DMS114 treated with DMSO at 0.1 percent for 48 hours (cell line): ENCODE data around the gene TMTC1.

Experiments
- DNase-seq: peaks from one replicate; lab custom pipeline; 2025; ENCODE audit not compliant: unreplicated experiment; lab: John Stamatoyannopoulos, UW

TMTC1 gene

DNA sequence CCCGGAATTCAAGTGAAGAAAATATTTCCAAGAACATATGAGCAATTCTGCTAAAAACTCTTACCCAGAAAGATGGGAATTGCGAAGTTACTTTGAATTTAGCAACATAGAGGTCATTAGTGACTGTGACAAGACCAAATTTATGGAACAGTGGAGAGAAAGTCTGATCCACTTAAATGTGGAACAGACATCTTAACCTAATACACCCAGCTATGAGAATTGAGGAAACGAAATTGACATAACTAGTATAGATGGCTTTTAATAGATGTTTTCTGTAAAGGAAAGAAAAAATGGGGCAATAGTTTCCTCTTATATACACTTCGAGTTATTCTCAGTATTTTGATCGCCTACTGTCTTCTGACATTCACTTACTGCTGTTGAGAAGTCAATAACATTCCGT lies 290.9 kb downstream of the TMTC1 start:
- DNase-seq = no peak

DNA sequence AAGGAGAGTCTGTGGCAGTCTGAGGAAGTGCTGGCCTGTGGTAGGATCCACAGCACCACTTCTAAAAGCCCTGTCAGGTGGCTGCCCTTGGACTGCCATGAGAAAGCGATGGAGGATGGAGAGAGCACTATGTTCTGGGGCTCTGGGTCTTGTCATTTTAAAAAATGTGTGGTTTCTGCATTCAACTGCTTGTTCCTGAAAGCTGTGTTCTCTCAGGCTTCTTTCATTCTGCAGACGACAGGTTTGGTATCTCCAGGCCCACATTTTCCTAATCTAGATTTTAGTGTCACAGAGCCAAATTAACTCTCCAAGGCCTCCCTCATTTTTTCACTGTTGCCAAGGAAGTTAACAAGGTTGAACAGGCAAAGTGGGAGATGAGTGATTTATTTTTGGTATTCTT lies 296.8 kb downstream of the TMTC1 start:
- DNase-seq = no peak

DNA sequence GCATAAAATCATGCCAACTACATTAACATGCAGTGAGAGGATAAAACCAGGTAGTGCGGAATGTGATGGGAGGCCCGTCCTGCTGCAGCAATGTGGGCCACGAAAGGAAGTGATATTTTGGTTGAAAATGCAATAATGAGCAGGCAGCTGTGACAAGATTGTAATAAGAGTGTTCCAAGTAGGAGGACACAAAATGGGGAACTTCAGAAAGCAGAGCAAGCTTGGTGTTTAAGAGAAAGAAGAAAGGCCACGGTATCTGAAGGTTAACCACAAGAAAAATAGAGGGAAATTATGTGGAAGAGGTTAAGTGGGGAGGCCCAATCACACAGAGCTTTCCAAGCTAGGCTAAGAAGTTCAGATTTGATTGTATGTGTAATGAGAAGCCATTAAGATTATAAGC lies 320.5 kb downstream of the TMTC1 start:
- DNase-seq = no peak

DNA sequence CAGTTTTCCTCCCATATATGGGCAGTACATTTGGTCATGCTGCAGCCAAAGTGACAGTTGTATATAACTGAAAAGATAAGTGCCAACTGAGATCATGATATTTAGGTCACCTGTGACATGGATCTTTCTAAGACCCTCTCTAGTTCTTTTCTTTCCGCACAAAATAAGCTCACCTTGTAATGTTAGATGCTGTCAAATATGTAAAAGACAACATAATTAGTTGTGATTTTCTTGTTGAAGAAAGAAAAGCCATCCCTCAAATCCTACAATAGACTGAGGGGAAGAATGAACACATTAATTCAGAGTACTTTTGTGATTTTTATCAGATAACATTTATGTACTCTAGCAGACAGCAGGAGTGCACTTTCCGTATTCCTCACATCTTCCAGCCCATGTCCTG lies 323.7 kb downstream of the TMTC1 start:
- DNase-seq = no peak

DNA sequence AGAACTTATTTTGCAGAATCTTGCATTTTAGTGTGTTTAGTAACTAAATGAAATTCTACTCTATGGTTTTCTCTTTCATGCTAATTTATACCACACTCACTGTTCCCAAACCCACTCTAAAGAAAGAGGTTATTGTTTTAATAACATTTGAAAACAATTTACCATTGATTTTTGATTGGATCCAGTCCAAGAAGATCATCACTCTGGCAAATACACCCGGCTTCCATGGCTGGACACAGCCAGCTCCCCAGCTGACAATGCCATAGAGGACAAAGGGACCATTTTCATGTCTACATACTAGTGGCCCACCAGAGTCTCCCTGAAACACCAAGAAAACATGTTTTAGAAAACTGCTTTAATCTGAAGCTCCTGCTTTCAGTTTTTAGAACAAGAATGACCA lies 328.7 kb downstream of the TMTC1 start:
- no peak for DNase-seq

DNA sequence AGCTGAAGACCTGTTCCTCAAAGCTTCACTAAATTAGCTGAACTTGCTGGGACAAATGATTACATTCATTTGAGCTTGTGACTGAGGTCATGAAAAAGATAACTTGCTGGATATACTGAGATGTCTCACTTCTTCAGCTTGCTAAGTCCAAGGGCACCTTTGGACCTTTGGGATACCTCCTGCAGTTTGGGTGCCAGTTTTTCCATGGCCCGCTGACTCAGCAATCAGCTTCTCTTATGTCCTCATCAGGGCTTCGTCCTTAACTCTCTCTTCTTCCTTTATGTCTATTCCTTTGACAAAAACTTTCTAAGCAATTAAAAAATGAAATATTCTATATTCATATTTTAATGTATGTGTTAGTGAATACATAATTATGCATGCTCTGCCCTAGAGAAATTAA lies 331.9 kb downstream of the TMTC1 start:
- DNase-seq = no peak
